ENCODE results near the gene PACRG. TPM values are rescaled to one million over a fixed set of nuclear protein-coding genes. Genes with fewer than 3 reads are reported as not detected.

The PACRG gene
- total and polyA plus RNA-seq, 2 donors (not counting 3 experiments of a cell fraction or from before 2014, with no cell fraction given): 0.08 TPM; not detected in 1

GRCh38 chr6:163332575-163332974 is 604.8 kb downstream of the PACRG start:
- Histone ChIP-seq H3K27me3 (ENCODE audit: control insufficient read depth in 2 of 2, insufficient read depth in 2 of 2, low read length in 2 of 2) (no peaks in the 10 kb centered on the region), H3K9me3 (replicated peaks; ENCODE audit: control insufficient read depth, insufficient read depth, low read length) (no peaks in the 10 kb centered on the region), H3K4me1 (ENCODE audit: control insufficient read depth, extremely low read depth, insufficient read depth, low read length) (peaks cover 24% of the 10 kb centered on the region), H2AFZ (ENCODE audit: low read depth, low read length) (no peak overlapping the region), H3K27ac (ENCODE audit: insufficient read depth, low read depth, low read length) (no peak overlapping the region), H4K20me1 (replicated peaks; ENCODE audit: control insufficient read depth, extremely low read depth, insufficient read depth, low read length) (no peaks in the 10 kb centered on the region), H3K79me2 (ENCODE audit: control insufficient read depth, insufficient read depth, low read length) (no peaks in the 10 kb centered on the region), H3K36me3 (ENCODE audit: control insufficient read depth in 2 of 2, extremely low read depth in 1 of 2, insufficient read depth in 2 of 2, low read length in 2 of 2) (no peaks in the 10 kb centered on the region), H3K9me1 (replicated peaks; ENCODE audit: control insufficient read depth, extremely low read depth, insufficient read depth, low read length) (no peaks in the 10 kb centered on the region), H3K4me3 (replicated peaks in 1 of 3; ENCODE audit: insufficient read depth in 1 of 3, low read depth in 1 of 3, low read length in 3 of 3) (no peak overlapping the region), H3K9ac (replicated peaks; ENCODE audit: extremely low read depth, insufficient read depth, low read length) (no peak overlapping the region), H3K4me2 (ENCODE audit: insufficient read depth, low read length) (no peak overlapping the region)
- TF ChIP-seq EZH2 (IDR thresholded peaks at IDR 0.05; ENCODE audit: borderline replicate concordance, low read depth, low read length, severe bottlenecking) (no peak), CTCF (IDR thresholded peaks at IDR 0.05; ENCODE audit: extremely low read depth in 1 of 2, insufficient read depth in 1 of 2, low read depth in 1 of 2, low read length in 2 of 2) (no peak), POLR2AphosphoS5 (IDR thresholded peaks at IDR 0.05; ENCODE audit: insufficient read depth, low read depth, low read length) (no peak), MAX (IDR thresholded peaks at IDR 0.05; ENCODE audit: insufficient read depth, insufficient read length) (no peak)
- intact Hi-C loops (cut with micrococcal nuclease) (no loop called here), dilution Hi-C loops (cut with MboI; ENCODE audit: extremely low pct_ligation_motif_present, low sequenced_read_pairs) (no loop called here)
- POLR2A ChIA-PET: no interaction called here
- BruUV-seq (replicated peaks): no TSS peak
- CTCF ChIA-PET: interaction anchor here (1.1 kb wide), 1 partner anchor 85 kb away, joined by 3 read pairs; no protein-coding TSS in a partner anchor
- DNase-seq (ENCODE audit: low read depth, low spot score) (no peak), FAIRE-seq (no peak)

GRCh38 chr6:163333038-163333437 is 605.3 kb downstream of the PACRG start:
- no peak overlapping the region for H2AFZ ChIP-seq (ENCODE audit: low read depth, low read length)
- no peaks in the 10 kb centered on the region for H3K9me3 ChIP-seq (replicated peaks; ENCODE audit: control insufficient read depth, insufficient read depth, low read length)
- POLR2A ChIA-PET: no interaction called here
- H3K9me1 ChIP-seq (replicated peaks; ENCODE audit: control insufficient read depth, extremely low read depth, insufficient read depth, low read length): no peaks in the 10 kb centered on the region
- no peaks in the 10 kb centered on the region for H3K79me2 ChIP-seq (ENCODE audit: control insufficient read depth, insufficient read depth, low read length)
- intact Hi-C loops (cut with micrococcal nuclease) (no loop called here), dilution Hi-C loops (cut with MboI; ENCODE audit: extremely low pct_ligation_motif_present, low sequenced_read_pairs) (no loop called here)
- no TSS peak for BruUV-seq (replicated peaks)
- H3K4me1 ChIP-seq (ENCODE audit: control insufficient read depth, extremely low read depth, insufficient read depth, low read length): peaks cover 24% of the 10 kb centered on the region
- H4K20me1 ChIP-seq (replicated peaks; ENCODE audit: control insufficient read depth, extremely low read depth, insufficient read depth, low read length): no peaks in the 10 kb centered on the region
- H3K4me3 ChIP-seq (replicated peaks in 1 of 3; ENCODE audit: insufficient read depth in 1 of 3, low read depth in 1 of 3, low read length in 3 of 3): no peak overlapping the region
- no peak overlapping the region for H3K9ac ChIP-seq (replicated peaks; ENCODE audit: extremely low read depth, insufficient read depth, low read length)
- CTCF ChIA-PET: no interaction called here
- no peaks in the 10 kb centered on the region for H3K27me3 ChIP-seq (ENCODE audit: control insufficient read depth in 2 of 2, insufficient read depth in 2 of 2, low read length in 2 of 2)
- no peak for DNase-seq (ENCODE audit: low read depth, low spot score)
- no peak for FAIRE-seq
- TF ChIP-seq GATA2 (IDR thresholded peaks at IDR 0.05; ENCODE audit: insufficient read depth, insufficient read length, low read depth, low read length) (no peak), MYC (IDR thresholded peaks at IDR 0.05; ENCODE audit: low read depth, low read length) (no peak), EZH2 (IDR thresholded peaks at IDR 0.05; ENCODE audit: borderline replicate concordance, low read depth, low read length, severe bottlenecking) (no peak), JUN (IDR thresholded peaks at IDR 0.05; ENCODE audit: borderline replicate concordance, insufficient read depth, insufficient read length, low read depth) (no peak)
- H3K27ac ChIP-seq (ENCODE audit: insufficient read depth, low read depth, low read length): no peak overlapping the region
- H3K36me3 ChIP-seq (ENCODE audit: control insufficient read depth in 2 of 2, extremely low read depth in 1 of 2, insufficient read depth in 2 of 2, low read length in 2 of 2): no peaks in the 10 kb centered on the region
- no peak overlapping the region for H3K4me2 ChIP-seq (ENCODE audit: insufficient read depth, low read length)
